HCT116 (cell line): ENCODE data around the gene CAVIN2.

Experiments used
- ATF3 ChIP-seq: IDR thresholded peaks from 2 replicates; pipeline ENCODE4 v1.6.1; 2012
- CEBPB ChIP-seq: IDR thresholded peaks from 2 replicates; pipeline ENCODE4 v1.6.1; 2012; ENCODE audit warnings: low read depth
- CTCF ChIP-seq, 3 experiments: fragments of 200-600 bp in 1 of 3; sonication (generic) in 1 of 3; IDR thresholded peaks in 2 of 3; conservative IDR thresholded peaks in 1 of 3; 2 replicates each; pipeline ENCODE4 v1.5.1; 2012 to 2017; ENCODE audit warnings: low read depth in 2 of 3, low read length in 2 of 3, antibody characterized with exemption in 1 of 3, borderline replicate concordance in 1 of 3, control low read depth in 1 of 3, mild to moderate bottlenecking in 1 of 3, mixed read lengths in 1 of 3, mixed run types in 1 of 3, moderate library complexity in 1 of 3; ENCODE audit not compliant: insufficient read depth in 1 of 3
- EGR1 ChIP-seq: IDR thresholded peaks from 2 replicates; pipeline ENCODE4 v1.6.1; 2012; ENCODE audit warnings: low read depth
- ELF1 ChIP-seq: IDR thresholded peaks from 2 replicates; pipeline ENCODE4 v1.6.1; 2012; ENCODE audit warnings: low read depth, borderline replicate concordance
- EZH2 ChIP-seq: fragments of 200-600 bp; sonication (generic); IDR thresholded peaks from 2 replicates; pipeline ENCODE4 v1.6.1; 2017; ENCODE audit warnings: antibody characterized with exemption, mixed run types
- EZH2phosphoT487 ChIP-seq: fragments of 200-600 bp; IDR thresholded peaks from 2 replicates; pipeline ENCODE4 v1.6.1; 2018; ENCODE audit warnings: antibody characterized with exemption, borderline replicate concordance
- MAX ChIP-seq: IDR thresholded peaks from 2 replicates; pipeline ENCODE4 v1.6.1; 2012
- REST ChIP-seq: IDR thresholded peaks from 2 replicates; pipeline ENCODE4 v1.6.1; 2012; ENCODE audit warnings: low read depth
- ZBTB33 ChIP-seq: IDR thresholded peaks from 2 replicates; pipeline ENCODE4 v1.6.1; 2011; ENCODE audit warnings: mild to moderate bottlenecking, low read length, moderate library complexity; ENCODE audit not compliant: insufficient replicate concordance; ENCODE audit errors: extremely low read depth
- ZNF274 ChIP-seq: fragments of 200-500 bp; sonication (Bioruptor generic); IDR thresholded peaks from 2 replicates; pipeline ENCODE4 v1.6.1; 2014; ENCODE audit warnings: mild to moderate bottlenecking, low read depth, low read length, inconsistent platforms

- TF ChIP-seq CTCF (IDR thresholded peaks at IDR 0.05 in 2 of 3, conservative IDR thresholded peaks at IDR 0.05 in 1 of 3; ENCODE audit: borderline replicate concordance in 1 of 3, insufficient read depth in 1 of 3, low read depth in 2 of 3, low read length in 2 of 3) (no peak), EGR1 (no peak), REST (no peak), CEBPB (no peak), ELF1 (no peak), EZH2 (no peak), MAX (no peak), EZH2phosphoT487 (no peak), ZNF274 (no peak), ATF3 (no peak), ZBTB33 (no peak)
These were observed 42.1 kb downstream of the CAVIN2 start for GRCh38 chr2:191804766-191805165.
